GM18909 (cell line): ENCODE results near the gene ATN1.

Source experiments
- ATAC-seq: cut with Tn5 transposase; IDR thresholded peaks from one replicate; pipeline ENCODE4 v1.9.1; 2021; ENCODE audit warnings: mild to moderate bottlenecking; ENCODE audit not compliant: unreplicated experiment, poor library complexity

ATN1 gene

DNA sequence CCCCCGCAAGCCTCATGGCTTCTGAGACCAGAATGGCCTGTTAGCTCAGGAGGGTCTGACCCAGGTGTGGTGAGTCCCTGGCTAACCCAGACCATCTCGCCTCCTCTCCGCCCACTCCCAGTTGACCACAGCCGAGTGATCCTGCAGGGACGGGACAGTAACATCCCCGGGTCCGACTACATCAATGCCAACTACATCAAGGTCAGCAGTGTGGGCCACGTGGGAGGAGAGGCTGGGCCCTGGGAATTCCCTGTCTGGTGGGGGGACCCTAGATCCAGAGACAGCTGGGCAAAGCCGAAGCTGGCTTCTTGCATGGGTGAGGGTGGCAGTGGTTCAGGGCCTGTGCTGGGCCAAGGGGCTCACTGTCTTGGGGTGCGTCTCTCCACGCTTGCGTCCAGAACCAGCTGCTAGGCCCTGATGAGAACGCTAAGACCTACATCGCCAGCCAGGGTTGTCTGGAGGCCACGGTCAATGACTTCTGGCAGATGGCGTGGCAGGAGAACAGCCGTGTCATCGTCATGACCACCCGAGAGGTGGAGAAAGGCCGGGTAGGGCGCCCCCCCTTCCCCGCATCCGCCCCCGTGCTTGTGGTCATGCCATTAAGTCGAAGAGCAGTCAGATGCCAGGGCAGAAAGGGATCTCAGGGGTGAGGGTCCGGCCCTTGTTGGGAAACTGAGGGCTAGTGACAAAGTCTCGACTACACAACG lies 28.4 kb downstream of the ATN1 start:
- ATAC-seq, result no peak

DNA sequence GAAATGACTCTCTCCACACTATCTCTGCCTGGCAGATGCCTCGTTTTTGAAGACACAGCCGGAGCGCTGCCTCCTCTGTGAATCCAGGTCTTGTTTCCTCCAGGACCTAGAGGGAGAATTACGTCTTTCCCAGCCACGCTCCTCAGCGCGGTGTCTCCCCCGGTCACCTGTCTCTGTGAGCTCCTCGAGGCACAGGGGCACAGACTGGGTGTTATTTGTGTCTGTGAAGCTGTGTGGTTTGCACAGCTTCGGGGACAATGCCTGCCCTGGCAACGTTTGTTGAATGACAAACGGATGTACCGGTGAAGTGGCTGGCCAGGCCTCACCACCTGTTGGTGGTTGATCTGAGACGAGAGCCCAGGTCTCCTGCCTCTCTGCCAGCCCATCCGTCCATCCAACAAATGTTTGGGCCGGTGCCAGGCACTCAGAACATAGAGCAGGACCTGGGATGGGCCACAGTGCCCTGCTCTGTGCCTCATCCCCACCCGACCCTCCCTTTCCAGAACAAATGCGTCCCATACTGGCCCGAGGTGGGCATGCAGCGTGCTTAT lies 29.5 kb downstream of the ATN1 start:
- no peak for ATAC-seq

- no peak for ATAC-seq
Observed at GRCh38 chr12:6957741-6958608, 30.2 kb downstream of the ATN1 start.

GRCh38 chr12:6958609-6959057 lies 30.9 kb downstream of the ATN1 start:
- no peak for ATAC-seq

GRCh38 chr12:6959058-6959804 lies 31.5 kb downstream of the ATN1 start:
- ATAC-seq, result peak; percentile 58

DNA sequence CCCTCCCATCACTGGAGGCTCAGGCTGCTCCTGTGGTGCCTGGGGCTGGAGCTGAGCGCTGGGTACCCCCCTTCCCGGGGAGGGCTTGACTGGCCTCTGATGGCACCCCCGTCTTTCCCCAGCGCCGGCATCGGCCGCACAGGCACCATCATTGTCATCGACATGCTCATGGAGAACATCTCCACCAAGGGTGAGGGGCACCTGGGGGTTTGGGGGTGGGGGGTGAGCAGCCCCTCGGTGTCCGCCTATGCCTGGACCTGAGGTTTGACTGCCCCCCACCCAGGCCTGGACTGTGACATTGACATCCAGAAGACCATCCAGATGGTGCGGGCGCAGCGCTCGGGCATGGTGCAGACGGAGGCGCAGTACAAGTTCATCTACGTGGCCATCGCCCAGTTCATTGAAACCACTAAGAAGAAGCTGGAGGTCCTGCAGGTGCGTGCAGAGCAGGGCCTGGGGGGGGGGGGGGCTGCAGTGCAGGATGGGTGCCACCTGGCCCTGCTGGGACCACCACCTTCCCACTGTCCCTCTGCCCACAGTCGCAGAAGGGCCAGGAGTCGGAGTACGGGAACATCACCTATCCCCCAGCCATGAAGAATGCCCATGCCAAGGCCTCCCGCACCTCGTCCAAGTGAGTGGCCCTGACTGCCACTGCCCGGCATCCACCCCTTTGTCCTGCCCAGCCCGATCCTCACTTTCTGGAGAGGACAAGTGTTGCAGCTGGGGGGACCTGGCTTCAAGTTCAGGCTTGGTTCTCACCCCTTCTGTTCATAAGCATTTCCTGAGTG lies 32.2 kb downstream of the ATN1 start:
- no peak for ATAC-seq

- no peak for ATAC-seq
Observed at GRCh38 chr12:6960593-6961277, 33.0 kb downstream of the ATN1 start.

DNA sequence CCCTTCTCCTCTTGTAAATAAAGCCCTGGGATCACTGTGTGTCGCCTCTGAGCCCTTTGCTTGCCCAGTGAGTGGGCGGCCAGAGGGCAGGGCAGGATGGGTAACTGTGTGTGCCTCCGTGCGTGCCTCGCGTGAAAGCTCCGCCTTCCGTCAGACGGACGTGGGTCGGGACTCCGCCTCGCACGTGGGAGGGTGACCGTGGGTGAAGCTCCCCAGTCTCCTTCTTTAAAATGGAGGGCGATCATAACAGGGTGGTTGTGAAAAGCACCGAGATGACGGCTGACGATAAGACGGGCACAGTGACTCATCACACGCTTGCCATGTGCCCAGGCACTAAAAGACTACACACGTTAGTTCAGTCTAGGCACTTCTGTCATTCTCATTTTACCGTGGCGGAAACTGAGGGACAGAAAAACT lies 33.5 kb downstream of the ATN1 start:
- ATAC-seq, result no peak

- ATAC-seq, result no peak
Observed at GRCh38 chr12:6961695-6962284, 34.0 kb downstream of the ATN1 start.

DNA sequence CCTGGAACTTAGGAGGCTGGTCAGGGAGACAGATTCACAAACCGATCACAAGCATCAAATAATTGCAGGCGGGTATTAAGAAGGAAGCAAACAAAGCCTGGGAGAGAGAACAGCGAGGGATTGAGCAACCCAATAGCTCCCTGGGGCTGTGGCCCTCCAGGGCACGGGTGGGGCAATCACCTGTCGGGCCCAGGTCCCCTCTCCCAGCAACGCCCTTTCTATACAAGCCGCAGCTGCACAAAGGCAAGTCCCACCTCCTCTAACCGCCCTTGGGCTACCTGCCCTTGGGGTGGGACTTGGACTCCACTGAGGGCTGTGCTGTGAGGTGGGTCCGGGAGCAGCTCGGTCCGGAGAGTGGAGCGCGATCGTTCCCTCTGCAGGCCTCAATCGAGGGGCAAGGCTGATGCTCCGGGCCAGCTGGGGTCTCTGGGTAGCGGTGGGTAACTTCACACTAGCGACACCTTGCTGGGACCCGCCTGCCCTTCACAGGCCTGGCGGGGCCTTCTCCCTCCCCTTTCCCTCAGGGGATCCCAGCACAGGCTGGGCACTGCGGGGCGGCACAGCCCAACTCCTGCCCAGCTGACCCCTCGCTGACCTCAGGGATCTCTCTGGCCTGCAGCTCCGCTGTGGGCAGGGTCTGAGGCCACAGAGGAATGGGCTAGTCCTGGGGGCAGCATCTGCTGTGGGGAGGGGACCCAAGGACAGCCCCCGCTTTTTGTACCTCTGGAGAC lies 34.7 kb downstream of the ATN1 start:
- no peak for ATAC-seq

DNA sequence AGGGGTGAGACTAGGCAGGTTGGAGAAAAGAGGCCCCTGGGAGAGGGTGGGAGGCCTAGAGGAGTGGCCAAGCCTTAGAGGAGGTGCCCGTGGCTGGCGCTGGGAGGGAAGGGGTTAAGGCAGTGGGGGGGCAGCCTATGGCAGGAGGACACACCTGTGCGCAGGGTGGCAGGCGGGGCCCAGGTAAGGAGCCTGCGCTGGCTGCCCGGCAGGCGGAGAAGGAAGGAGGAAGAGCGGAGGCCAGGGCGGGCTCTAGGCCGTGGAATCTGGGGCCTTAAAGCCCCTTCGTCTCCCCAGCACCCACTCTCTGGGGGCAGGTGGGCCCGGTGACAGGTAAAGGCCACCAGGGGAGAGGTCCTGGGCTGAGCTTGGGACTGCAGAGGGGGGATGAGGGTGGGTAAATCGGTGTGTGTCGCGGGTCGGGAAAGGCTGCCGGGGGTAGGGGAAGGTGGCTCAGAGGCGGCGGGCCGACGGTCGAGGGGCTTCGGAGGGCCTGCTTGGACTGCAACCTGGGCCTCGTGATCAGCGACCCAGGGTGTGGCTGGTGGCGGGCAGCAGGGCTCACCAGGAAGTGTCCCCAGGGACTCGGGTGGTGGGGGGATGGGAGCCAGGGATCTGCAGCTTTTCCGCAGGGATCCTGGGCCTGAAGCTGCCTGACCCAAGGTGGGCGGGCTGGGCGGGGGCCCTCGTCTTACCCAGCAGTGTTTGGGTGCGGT lies 35.4 kb downstream of the ATN1 start:
- no peak for ATAC-seq

GRCh38 chr12:6963791-6964413 lies 36.1 kb downstream of the ATN1 start:
- ATAC-seq, result no peak

DNA sequence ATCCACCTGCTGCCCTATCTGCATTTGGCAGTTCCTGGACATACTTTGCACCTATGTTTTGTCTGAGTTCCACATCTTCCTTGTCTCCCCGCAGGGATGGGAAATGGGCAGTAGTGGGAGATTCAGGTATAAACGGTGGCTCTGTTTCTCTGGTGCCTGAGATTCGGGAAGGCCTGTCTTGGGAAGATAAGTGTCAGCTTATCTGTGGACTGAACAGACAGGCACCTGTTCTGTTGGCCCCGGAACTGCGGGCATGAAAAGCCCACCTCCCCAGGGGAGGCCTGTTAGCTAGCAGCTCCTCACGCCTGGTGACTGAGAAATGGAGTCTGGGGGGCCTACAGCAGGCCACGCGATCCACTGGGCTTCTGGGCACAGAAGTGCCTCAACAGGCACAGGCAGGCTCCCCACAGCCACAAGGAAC lies 36.9 kb downstream of the ATN1 start:
- no peak for ATAC-seq

DNA sequence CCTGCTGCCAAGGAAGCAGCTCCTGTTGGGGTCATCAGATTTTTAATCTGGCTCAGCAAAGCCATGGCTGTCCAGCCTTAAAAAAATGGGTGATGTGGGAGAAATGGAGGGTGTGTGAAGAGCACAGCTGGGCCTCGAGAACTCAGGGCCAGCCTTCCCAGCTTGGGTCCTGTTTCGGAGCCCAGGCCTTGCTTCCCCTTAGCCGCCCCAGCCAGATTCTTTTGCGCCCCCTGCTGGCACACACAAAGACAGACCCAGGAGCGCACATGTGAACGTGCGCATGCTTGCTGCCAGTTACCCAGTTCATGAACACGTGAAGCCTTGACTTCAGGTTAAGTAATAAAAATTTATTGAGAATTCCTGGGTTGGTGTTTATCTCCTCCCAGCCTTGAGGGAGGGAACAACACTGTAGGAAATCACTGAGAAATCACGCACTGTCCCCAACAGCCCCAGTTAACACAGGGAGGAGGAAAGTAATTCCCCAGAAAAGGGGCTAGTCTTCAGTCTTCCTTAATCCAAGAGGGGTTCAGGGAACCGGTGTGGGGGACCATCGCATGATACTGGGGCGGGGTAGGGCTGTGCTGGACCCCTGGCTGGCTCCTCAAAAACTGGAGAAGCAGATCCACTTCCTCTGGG lies 37.4 kb downstream of the ATN1 start:
- peak; percentile 50 for ATAC-seq

DNA sequence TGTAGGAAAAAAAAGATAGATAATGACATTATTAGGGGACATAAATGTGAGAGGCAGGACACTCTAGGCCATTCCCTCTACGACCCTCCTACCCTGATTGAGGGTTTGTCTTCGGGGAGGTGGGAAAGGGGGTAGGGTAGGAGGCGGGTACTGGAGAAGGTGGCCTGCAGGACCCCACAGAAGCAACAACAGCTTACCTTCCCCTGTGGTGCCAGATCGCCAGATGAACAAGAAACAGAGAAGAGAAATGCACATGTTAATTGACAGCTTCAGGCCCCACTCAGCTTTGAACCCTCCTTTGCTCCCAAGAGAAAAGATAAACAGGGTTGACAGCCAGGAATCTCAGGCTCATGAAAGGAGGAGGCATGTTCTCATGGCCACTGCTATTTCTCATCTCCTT lies 38.0 kb downstream of the ATN1 start:
- ATAC-seq, result no peak

- ATAC-seq, result no peak
Observed at GRCh38 chr12:6966351-6966750, 38.6 kb downstream of the ATN1 start.

DNA sequence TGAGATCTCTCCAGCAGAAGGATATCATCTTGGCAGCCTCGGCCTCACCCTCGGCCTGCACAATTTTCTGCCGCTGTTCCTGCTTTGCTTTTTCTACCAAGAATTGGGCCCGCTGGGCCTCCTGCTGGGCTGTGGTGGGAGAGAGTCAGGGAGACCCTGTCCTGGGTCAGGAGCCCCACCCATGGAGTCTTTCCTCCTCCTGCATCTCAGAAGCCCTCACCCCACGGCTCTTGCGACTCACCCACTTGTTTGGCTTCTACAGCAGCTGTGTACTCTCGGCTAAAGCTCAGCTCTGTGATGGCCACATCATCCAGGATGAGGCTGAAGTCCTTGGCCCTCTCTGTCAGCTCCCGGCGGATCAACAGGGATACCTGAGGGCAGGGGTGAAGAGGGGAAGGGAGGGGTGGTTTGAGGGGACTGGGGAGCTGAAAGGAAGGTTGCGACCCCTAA lies 39.9 kb downstream of the ATN1 start:
- no peak for ATAC-seq
